ENCODE measurements around the gene HHAT. TPM values are rescaled to one million over a fixed set of nuclear protein-coding genes. Genes with fewer than 3 reads are reported as not detected.

HHAT gene
- total RNA-seq, 4 donors from 2014 or later = 2.2 to 11.6 (median 7.3) TPM

DNA sequence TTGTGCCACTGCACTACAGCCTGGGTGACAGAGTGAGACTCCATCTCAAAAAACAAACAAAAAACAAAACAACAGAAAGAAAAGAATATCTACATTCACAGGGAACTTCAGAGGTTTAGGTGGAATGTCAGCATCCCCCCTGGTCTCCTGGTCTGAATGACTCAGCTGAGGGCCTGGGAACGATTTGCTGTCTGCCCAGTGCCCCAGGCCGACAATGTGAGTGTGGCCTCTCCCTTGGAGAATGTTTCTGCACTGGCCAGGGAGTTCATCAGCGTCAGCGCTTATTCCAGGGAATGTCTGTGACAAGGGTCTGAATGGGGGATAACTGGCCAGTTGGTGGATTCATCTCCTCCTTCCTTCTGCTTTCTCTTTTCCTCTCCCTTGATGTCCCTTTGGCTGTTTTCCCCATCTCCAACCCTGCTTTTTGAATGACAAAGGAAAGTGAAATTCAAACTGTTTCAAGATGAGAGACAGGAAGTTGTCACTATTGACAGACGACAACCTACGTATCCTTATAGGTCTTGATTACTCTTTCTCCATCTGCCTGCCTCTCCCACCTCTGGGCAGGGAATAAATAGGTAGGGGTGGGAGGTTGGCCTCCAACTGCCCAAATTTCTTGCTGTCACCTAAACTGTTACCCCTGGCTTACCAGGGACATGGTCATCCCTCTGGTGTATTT lies 213.1 kb downstream of the HHAT start:
- 75 to 94% methylated on average over 3 to 6 of the region's 6 CpGs for WGBS, 2 donors (ENCODE audit: low coverage in 1 of 2)
- TF ChIP-seq POLR2AphosphoS5 (IDR thresholded peaks at IDR 0.05) (no peak), EP300 (IDR thresholded peaks at IDR 0.05; ENCODE audit: low read depth) (no peak), POLR2A (IDR thresholded peaks at IDR 0.05) (no peak)
- TF ChIP-seq, protein P1, sequence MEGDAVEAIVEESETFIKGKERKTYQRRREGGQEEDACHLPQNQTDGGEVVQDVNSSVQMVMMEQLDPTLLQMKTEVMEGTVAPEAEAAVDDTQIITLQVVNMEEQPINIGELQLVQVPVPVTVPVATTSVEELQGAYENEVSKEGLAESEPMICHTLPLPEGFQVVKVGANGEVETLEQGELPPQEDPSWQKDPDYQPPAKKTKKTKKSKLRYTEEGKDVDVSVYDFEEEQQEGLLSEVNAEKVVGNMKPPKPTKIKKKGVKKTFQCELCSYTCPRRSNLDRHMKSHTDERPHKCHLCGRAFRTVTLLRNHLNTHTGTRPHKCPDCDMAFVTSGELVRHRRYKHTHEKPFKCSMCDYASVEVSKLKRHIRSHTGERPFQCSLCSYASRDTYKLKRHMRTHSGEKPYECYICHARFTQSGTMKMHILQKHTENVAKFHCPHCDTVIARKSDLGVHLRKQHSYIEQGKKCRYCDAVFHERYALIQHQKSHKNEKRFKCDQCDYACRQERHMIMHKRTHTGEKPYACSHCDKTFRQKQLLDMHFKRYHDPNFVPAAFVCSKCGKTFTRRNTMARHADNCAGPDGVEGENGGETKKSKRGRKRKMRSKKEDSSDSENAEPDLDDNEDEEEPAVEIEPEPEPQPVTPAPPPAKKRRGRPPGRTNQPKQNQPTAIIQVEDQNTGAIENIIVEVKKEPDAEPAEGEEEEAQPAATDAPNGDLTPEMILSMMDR (IDR thresholded peaks at IDR 0.05) = no peak
- in situ Hi-C loops (cut with MboI; ENCODE audit: low pct_ligation_motif_present in 1 of 4, low pct_unique_long_range_greater_than_20kb in 1 of 4, low sequenced_read_pairs in 3 of 4) (no loop called here), intact Hi-C loops (cut with DNase I; ENCODE audit: low total_unique reads) (no loop called here)
- no peak for DNase-seq
- H3K27me3 ChIP-seq = no peaks in the 10 kb centered on the region
- H3K4me1 ChIP-seq = no peaks in the 10 kb centered on the region
- H3K27ac ChIP-seq = no peak overlapping the region
- no peaks in the 10 kb centered on the region for H3K9me3 ChIP-seq
- no peaks in the 10 kb centered on the region for H3K36me3 ChIP-seq
- H3K4me3 ChIP-seq = no peak overlapping the region

DNA sequence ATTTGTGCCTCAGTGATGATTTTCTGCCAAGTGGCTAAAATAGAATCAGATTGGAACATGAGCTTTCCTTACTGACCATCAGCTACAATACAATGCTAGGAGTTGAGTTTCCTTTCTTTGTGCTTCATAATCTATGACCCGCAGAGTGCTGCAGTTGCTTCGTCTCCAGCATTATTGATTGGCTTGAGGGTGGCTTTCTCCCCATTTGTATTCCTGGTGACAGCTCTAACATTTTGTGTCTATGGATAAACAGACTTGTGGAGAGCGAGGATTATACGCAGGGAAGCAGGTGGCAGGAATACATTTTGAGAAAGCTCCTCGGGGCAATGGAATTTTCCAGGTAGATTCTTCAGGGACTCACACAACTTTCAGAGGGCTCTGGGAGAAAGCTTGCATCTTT lies 223.2 kb downstream of the HHAT start:
- Histone ChIP-seq H3K9me3 (no peaks in the 10 kb centered on the region), H3K27ac (no peak overlapping the region), H3K4me3 (no peak overlapping the region), H3K36me3 (no peaks in the 10 kb centered on the region), H3K4me1 (no peaks in the 10 kb centered on the region), H3K27me3 (no peaks in the 10 kb centered on the region)
- in situ Hi-C loops (cut with MboI; ENCODE audit: low pct_ligation_motif_present in 1 of 4, low pct_unique_long_range_greater_than_20kb in 1 of 4, low sequenced_read_pairs in 3 of 4) (no loop called here), intact Hi-C loops (cut with DNase I; ENCODE audit: low total_unique reads) (no loop called here)
- DNase-seq = no peak
- TF ChIP-seq POLR2A (IDR thresholded peaks at IDR 0.05) (no peak), EP300 (IDR thresholded peaks at IDR 0.05; ENCODE audit: low read depth) (no peak), POLR2AphosphoS5 (IDR thresholded peaks at IDR 0.05) (no peak)
- TF ChIP-seq, protein P1 (IDR thresholded peaks at IDR 0.05) = no peak
- 88 to 94% methylated on average over 3 to 5 of the region's 5 CpGs for WGBS, 2 donors (ENCODE audit: low coverage in 1 of 2)

DNA sequence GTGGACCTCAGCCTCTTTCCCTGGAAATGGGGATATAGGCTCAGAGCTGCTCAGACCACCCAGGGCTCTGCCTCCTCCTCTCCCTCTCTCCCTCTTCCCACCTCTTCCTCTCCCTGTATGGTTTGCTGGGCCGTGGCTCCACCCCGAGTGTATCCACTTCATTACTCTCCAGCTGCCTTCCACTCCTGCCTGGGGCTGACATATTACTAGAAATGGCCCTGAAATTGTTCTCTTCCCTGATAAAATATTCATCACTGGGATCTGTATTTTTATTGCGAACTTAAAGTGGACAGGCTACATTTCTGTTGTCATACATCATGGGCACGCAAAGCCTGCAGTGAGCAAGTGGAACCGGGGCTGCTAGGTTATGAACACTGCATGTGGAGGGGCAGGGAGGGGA lies 225.0 kb downstream of the HHAT start:
- Histone ChIP-seq H3K9me3 (no peaks in the 10 kb centered on the region), H3K27ac (no peak overlapping the region), H3K4me1 (no peaks in the 10 kb centered on the region), H3K27me3 (no peaks in the 10 kb centered on the region), H3K4me3 (no peak overlapping the region), H3K36me3 (no peaks in the 10 kb centered on the region)
- intact Hi-C loops (cut with DNase I; ENCODE audit: low total_unique reads) (no loop called here), in situ Hi-C loops (cut with MboI; ENCODE audit: low pct_ligation_motif_present in 1 of 4, low pct_unique_long_range_greater_than_20kb in 1 of 4, low sequenced_read_pairs in 3 of 4) (no loop called here)
- TF ChIP-seq, protein P1 (IDR thresholded peaks at IDR 0.05) = no peak
- TF ChIP-seq EP300 (IDR thresholded peaks at IDR 0.05; ENCODE audit: low read depth) (no peak), POLR2A (IDR thresholded peaks at IDR 0.05) (no peak), POLR2AphosphoS5 (IDR thresholded peaks at IDR 0.05) (no peak)
- 67 to 82% methylated on average over 5 of the region's 5 CpGs for WGBS, 2 donors (ENCODE audit: low coverage in 1 of 2)
- no peak for DNase-seq

DNA sequence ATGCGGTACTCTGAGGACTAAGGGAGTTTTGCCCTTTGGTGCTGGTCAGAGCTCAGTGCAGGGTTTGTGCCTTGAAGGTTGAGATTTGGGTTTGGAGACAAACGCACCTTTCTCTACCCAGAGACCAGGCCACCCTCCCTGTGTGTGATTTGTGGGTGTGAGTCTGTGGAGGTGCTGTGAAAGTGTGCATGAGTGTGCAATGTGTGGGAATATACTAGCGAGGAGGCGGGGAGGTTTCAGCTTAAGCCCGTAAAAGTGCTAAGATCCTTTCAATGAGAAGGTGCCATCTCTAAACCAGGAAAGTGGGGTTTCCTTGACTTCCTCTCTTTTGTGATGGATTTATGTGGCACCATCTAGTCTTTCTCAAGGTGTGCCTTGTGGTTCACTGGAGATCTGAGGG lies 225.7 kb downstream of the HHAT start:
- in situ Hi-C loops (cut with MboI; ENCODE audit: low pct_ligation_motif_present in 1 of 4, low pct_unique_long_range_greater_than_20kb in 1 of 4, low sequenced_read_pairs in 3 of 4) = no loop called here
- no peaks in the 10 kb centered on the region for H3K4me1 ChIP-seq

More for the DNA sequence above, 225.7 kb downstream of the HHAT start:
- Histone ChIP-seq H3K27me3 (no peaks in the 10 kb centered on the region), H3K27ac (no peak overlapping the region), H3K4me3 (no peak overlapping the region), H3K9me3 (no peaks in the 10 kb centered on the region), H3K36me3 (no peaks in the 10 kb centered on the region)
- DNase-seq = no peak
- TF ChIP-seq POLR2AphosphoS5 (IDR thresholded peaks at IDR 0.05) = no peak
- no peak for TF ChIP-seq POLR2A (IDR thresholded peaks at IDR 0.05)
- TF ChIP-seq, protein P1 (IDR thresholded peaks at IDR 0.05) = no peak
- TF ChIP-seq EP300 (IDR thresholded peaks at IDR 0.05; ENCODE audit: low read depth) = no peak
- intact Hi-C loops (cut with DNase I; ENCODE audit: low total_unique reads) = no loop called here
- 80 to 92% methylated on average over 3 to 5 of the region's 5 CpGs for WGBS, 2 donors (ENCODE audit: low coverage in 1 of 2)

Measured in transverse colon (tissue), 4 donors.